ENCODE results near the gene UBE2QL1. TPM values are rescaled to one million over a fixed set of nuclear protein-coding genes. Genes with fewer than 3 reads are reported as not detected.

UBE2QL1 gene
- total RNA-seq, 1 donor = not detected

- TF ChIP-seq, protein P1, sequence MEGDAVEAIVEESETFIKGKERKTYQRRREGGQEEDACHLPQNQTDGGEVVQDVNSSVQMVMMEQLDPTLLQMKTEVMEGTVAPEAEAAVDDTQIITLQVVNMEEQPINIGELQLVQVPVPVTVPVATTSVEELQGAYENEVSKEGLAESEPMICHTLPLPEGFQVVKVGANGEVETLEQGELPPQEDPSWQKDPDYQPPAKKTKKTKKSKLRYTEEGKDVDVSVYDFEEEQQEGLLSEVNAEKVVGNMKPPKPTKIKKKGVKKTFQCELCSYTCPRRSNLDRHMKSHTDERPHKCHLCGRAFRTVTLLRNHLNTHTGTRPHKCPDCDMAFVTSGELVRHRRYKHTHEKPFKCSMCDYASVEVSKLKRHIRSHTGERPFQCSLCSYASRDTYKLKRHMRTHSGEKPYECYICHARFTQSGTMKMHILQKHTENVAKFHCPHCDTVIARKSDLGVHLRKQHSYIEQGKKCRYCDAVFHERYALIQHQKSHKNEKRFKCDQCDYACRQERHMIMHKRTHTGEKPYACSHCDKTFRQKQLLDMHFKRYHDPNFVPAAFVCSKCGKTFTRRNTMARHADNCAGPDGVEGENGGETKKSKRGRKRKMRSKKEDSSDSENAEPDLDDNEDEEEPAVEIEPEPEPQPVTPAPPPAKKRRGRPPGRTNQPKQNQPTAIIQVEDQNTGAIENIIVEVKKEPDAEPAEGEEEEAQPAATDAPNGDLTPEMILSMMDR (IDR thresholded peaks at IDR 0.05; ENCODE audit: insufficient read depth, low read depth, low read length) = no peak
- no peak for DNase-seq (ENCODE audit: low read depth)
- H3K4me3 ChIP-seq (ENCODE audit: low read depth, low read length) = no peak overlapping the region
These were observed 94.7 kb downstream of the UBE2QL1 start for GRCh38 chr5:6543346-6543730.

DNA sequence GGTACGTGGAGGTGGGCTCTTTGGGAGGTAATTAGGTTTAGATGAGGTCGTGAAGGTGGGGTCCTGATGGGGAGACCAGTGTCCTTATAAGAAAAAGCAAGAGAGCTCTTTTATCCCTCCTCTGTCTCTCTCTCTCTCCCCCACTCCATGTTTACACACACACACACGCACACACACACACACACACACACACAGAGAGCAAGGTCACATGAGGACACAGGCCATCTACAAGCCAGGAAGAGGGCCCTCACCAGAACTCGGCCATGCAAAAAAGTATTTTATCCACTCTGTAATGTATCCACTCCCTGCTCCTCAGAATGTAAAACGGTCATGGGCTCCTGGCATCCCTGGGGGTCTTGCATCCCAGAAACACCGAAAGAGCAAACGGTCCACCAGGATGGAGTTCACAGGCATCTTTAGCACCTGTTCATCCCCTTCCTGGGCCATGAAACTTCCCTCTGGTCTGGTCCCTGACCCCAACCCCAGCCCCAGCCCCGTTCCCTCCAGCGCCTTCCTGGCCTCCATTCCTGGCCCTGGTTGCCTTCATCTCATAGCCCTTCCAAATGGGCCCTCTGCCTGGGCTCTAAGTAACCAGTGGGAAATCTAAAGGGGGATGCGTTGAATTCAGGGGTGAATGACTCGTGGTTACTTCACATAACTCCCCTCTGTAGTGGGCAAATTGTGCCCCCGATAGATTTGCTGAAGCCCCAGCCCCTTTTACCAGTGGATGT lies 95.3 kb downstream of the UBE2QL1 start:
- TF ChIP-seq, protein P1 (IDR thresholded peaks at IDR 0.05; ENCODE audit: insufficient read depth, low read depth, low read length) = no peak
- DNase-seq (ENCODE audit: low read depth) = no peak
- H3K4me3 ChIP-seq (ENCODE audit: low read depth, low read length) = no peak overlapping the region

Other genes starting within 250 kb of the UBE2QL1 start
- gene MED10, start 70.3 kb upstream of the UBE2QL1 start, total RNA-seq = 8.6 and 9.3 TPM in 2 replicates
- gene NSUN2, start 184.2 kb downstream of the UBE2QL1 start, total RNA-seq = 39.9 and 46.2 TPM in 2 replicates
- 7.1 and 7.3 TPM in 2 replicates for gene SRD5A1, start 184.6 kb downstream of the UBE2QL1 start, total RNA-seq

All from fibroblast of villous mesenchyme (primary cell).